Smooth muscle cell (in vitro differentiated cells): ENCODE results near the gene SGPP1. TPM values are rescaled to one million over a fixed set of nuclear protein-coding genes. Genes with fewer than 3 reads are reported as not detected.
"Not testable (repeated sequence)": the region's sequence is repeated elsewhere in the genome, so short reads cannot be mapped to it uniquely, and the experiment has no call there.

Experiments used
- DNase-seq: peaks from one replicate; lab custom pipeline; 2025; ENCODE audit not compliant: unreplicated experiment; lab: John Stamatoyannopoulos, UW
- H2AFZ ChIP-seq: fragments of 200-600 bp; sonication (generic); 2 replicates; pipeline ENCODE4 v1.6.0; 2016; ENCODE audit warnings: antibody characterized with exemption, low read depth, mild to moderate bottlenecking
- H3F3A ChIP-seq: fragments of 200-600 bp; sonication (generic); 2 replicates; pipeline ENCODE4 v1.6.0; 2017; ENCODE audit warnings: antibody characterized with exemption, low read depth
- H3K27ac ChIP-seq: fragments of 200-600 bp; sonication (generic); 2 replicates; pipeline ENCODE4 v1.5.1; 2016; ENCODE audit warnings: low read depth, mild to moderate bottlenecking
- H3K27me3 ChIP-seq: fragments of 200-600 bp; sonication (generic); 2 replicates; pipeline ENCODE4 v1.6.1; 2016; ENCODE audit warnings: low read depth, mild to moderate bottlenecking
- H3K36me3 ChIP-seq: fragments of 200-600 bp; sonication (generic); 2 replicates; pipeline ENCODE4 v1.5.1; 2016; ENCODE audit warnings: low read depth
- H3K4me1 ChIP-seq: fragments of 200-600 bp; sonication (generic); 2 replicates; pipeline ENCODE4 v1.5.1; 2016; ENCODE audit warnings: low read depth
- H3K4me2 ChIP-seq: fragments of 200-600 bp; sonication (generic); 2 replicates; pipeline ENCODE4 v1.6.0; 2016; ENCODE audit warnings: mild to moderate bottlenecking
- H3K4me3 ChIP-seq: fragments of 200-600 bp; sonication (generic); 2 replicates; pipeline ENCODE4 v1.5.1; 2016; ENCODE audit warnings: mild to moderate bottlenecking
- H3K79me2 ChIP-seq: fragments of 200-600 bp; sonication (generic); 2 replicates; pipeline ENCODE4 v1.6.0; 2016; ENCODE audit warnings: low read depth, mild to moderate bottlenecking
- H3K9ac ChIP-seq: fragments of 200-600 bp; sonication (generic); 2 replicates; pipeline ENCODE4 v1.6.0; 2016; ENCODE audit warnings: low read depth
- H3K9me3 ChIP-seq: fragments of 200-600 bp; sonication (generic); replicated peaks from 2 replicates; pipeline ENCODE4 v1.5.1; 2016; ENCODE audit warnings: low read depth
- H4K20me1 ChIP-seq: fragments of 200-600 bp; sonication (generic); 2 replicates; pipeline ENCODE4 v1.6.0; 2016; ENCODE audit warnings: low read depth
- WGBS: methylation state at CpG from one replicate; pipeline ENCODE4 v1.1.7; 2016; ENCODE audit warnings: low lambda C conversion rate; 5-methylcytosine and 5-hydroxymethylcytosine counted together
- polyA plus RNA-seq: library from polyadenylated mRNA; unstranded; fragments of >200 nt; fragmentation: Nextera tagmentation; extraction: Ambion mirVana; gene quantifications from 2 replicates; pipeline ENCODE4 v1.2.1, GENCODE V29; 2016
- total RNA-seq: library from RNA; depleted of rRNA; stranded (reverse); fragments of >200 nt; gene quantifications from 2 replicates; pipeline ENCODE4 v1.2.3, GENCODE V29; 2014
- TF ChIP-seq, protein P1 (sequence below): fragments of 200-600 bp; sonication (generic); IDR thresholded peaks from 2 replicates; pipeline ENCODE4 v1.5.1; 2017; ENCODE audit warnings: borderline replicate concordance, mild to moderate bottlenecking, antibody characterized with exemption; ENCODE audit not compliant: insufficient read depth, poor library complexity, severe bottlenecking

SGPP1 gene
- total and polyA plus RNA-seq, 2 experiments from 2014 or later = 16.0 to 25.8 TPM

DNA sequence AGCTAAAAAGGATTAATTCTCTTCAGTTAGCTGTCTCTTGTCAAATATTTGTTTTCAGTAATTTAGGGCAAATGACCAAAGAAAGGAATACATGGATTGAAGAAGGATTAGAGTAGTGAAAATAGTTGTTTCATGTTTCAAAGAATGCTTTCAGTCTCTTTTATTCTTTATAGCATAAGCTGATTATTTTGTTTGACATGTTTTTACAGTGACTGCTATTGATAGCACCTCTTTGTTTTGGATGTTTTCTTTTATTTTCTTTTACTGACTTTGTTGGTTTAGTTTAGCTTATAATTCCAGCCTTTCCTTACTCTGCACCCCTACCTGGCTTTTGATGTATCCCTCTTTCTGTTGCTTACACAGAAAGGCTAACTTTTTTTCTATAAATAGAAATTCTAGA is 29.3 kb upstream of the SGPP1 start:
- Histone ChIP-seq H3K4me2 (no peak overlapping the region), H2AFZ (no peak overlapping the region), H3K4me1 (no peaks in the 10 kb centered on the region), H3F3A (no peaks in the 10 kb centered on the region), H3K4me3 (no peak overlapping the region), H3K27ac (no peak overlapping the region), H3K36me3 (no peaks in the 10 kb centered on the region), H3K9me3 (no peaks in the 10 kb centered on the region), H3K79me2 (no peaks in the 10 kb centered on the region), H4K20me1 (no peaks in the 10 kb centered on the region), H3K9ac (no peak overlapping the region), H3K27me3 (no peaks in the 10 kb centered on the region)
- TF ChIP-seq, protein P1, sequence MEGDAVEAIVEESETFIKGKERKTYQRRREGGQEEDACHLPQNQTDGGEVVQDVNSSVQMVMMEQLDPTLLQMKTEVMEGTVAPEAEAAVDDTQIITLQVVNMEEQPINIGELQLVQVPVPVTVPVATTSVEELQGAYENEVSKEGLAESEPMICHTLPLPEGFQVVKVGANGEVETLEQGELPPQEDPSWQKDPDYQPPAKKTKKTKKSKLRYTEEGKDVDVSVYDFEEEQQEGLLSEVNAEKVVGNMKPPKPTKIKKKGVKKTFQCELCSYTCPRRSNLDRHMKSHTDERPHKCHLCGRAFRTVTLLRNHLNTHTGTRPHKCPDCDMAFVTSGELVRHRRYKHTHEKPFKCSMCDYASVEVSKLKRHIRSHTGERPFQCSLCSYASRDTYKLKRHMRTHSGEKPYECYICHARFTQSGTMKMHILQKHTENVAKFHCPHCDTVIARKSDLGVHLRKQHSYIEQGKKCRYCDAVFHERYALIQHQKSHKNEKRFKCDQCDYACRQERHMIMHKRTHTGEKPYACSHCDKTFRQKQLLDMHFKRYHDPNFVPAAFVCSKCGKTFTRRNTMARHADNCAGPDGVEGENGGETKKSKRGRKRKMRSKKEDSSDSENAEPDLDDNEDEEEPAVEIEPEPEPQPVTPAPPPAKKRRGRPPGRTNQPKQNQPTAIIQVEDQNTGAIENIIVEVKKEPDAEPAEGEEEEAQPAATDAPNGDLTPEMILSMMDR = no peak
- DNase-seq = no peak

DNA sequence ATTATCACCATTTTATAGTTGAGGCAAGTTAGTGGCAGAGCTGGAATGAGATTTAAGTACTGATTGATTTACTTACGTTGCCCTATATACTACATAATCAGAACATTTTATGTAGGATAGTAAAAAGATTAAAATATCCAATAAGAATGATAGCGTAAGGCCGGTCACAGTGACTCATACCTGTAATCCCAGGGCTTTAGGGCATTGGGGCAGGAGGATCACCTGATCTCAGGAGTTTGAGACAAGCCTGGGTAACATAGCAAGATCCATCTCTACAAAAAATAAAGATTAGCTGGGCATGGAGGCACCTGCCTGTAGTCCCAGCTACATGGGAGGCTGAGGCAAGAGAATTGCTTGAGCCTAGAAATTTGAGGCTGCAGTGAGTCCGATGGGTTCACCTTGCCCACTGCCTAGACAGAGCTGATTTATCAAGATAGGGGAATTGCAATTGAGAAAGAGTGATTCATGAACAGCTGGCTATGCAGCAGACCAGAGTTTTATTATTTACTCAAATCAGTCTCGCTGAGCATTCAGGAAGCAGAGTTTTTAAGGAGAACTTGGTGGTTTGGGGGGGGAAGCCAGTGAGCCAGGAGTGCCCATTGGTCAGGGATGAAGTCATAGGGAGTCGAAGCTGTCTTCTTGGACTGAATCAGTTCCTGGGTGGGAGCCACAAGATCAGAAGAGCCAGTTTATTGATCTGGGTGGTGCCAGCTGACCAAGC is 24.7 kb upstream of the SGPP1 start:
- Histone ChIP-seq H2AFZ (no peak overlapping the region), H3K36me3 (no peaks in the 10 kb centered on the region), H3K27me3 (no peaks in the 10 kb centered on the region), H3K4me1 (no peaks in the 10 kb centered on the region), H3K79me2 (no peaks in the 10 kb centered on the region), H3F3A (no peaks in the 10 kb centered on the region), H3K4me2 (no peak overlapping the region), H3K27ac (no peak overlapping the region), H3K9me3 (no peaks in the 10 kb centered on the region), H3K9ac (no peak overlapping the region), H4K20me1 (no peaks in the 10 kb centered on the region), H3K4me3 (no peak overlapping the region)
- TF ChIP-seq, protein P1 = no peak
- no peak for DNase-seq
- WGBS = 86% methylated on average over 6 of the region's 6 CpGs

DNA sequence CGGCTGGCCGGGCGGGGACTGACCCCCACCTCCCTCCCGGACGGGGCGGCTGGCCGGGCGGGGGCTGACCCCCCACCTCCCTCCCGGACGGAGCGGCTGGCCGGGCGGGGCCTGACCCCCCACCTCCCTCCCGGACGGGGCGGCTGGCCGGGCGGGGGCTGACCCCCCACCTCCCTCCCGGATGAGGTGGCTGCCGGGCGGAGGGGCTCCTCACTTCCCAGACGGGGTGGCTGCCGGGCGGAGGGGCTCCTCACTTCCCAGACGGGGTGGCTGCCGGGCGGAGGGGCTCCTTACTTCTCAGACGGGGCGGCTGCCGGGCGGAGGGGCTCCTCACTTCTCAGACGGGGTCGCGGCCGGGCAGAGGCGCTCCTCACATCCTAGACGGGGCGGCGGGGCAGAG is 23.2 kb upstream of the SGPP1 start:
- not testable (repeated sequence) for DNase-seq, H3K27ac ChIP-seq, H3F3A ChIP-seq, H3K4me3 ChIP-seq, H3K79me2 ChIP-seq, H3K4me2 ChIP-seq, H3K36me3 ChIP-seq, H2AFZ ChIP-seq, H3K9me3 ChIP-seq, H3K27me3 ChIP-seq, H4K20me1 ChIP-seq, H3K4me1 ChIP-seq, H3K9ac ChIP-seq
- WGBS = no CpG with 5 or more reads among the region's 39 CpGs

DNA sequence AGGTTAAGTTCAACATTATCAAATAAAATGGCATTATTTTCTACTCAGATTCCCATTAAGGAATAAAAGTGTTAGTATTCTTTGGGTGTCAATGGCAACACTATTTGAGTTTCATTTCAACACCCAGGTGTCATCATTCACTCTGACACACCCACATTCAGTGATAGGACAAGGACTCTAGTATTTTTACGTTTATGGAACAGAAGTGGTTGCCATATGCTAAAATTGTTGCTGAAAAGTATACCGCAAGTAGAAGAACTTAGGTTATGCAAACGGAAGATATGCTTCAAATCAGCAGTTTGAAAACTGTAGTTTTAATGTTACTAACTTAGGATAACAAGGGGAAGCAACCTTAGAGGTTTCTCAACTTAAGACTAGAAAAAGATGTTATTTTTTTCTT is 20.0 kb upstream of the SGPP1 start:
- H3F3A ChIP-seq = no peaks in the 10 kb centered on the region
- H3K27me3 ChIP-seq = no peaks in the 10 kb centered on the region
- no peaks in the 10 kb centered on the region for H3K9me3 ChIP-seq
- H3K4me1 ChIP-seq = no peaks in the 10 kb centered on the region
- no peaks in the 10 kb centered on the region for H3K36me3 ChIP-seq
- DNase-seq = no peak
- H2AFZ ChIP-seq = no peak overlapping the region
- no peak overlapping the region for H3K4me2 ChIP-seq
- no peaks in the 10 kb centered on the region for H4K20me1 ChIP-seq
- H3K27ac ChIP-seq = no peak overlapping the region
- H3K79me2 ChIP-seq = no peaks in the 10 kb centered on the region
- no peak overlapping the region for H3K9ac ChIP-seq
- H3K4me3 ChIP-seq = no peak overlapping the region
- TF ChIP-seq, protein P1 = no peak
- 94% methylated on average over 3 of the region's 3 CpGs for WGBS
